Lung microvascular endothelial cell (primary cell): ENCODE results near the gene ALCAM. TPM values are rescaled to one million over a fixed set of nuclear protein-coding genes. Genes with fewer than 3 reads are reported as not detected.

ENCODE experiments used
- DNase-seq, 2 donors: peaks; one replicate each; pipeline versions ENCODE4 v3.0.0 to v3.0.0-alpha.2; 2010; ENCODE audit warnings: low read depth in 2 of 2
- total RNA-seq: library from RNA; depleted of rRNA; stranded (reverse); fragments of >200 nt; gene quantifications from 2 replicates; pipeline ENCODE4 v1.2.1, GENCODE V29; 2014

ALCAM gene
- total RNA-seq, 1 donor from 2014 or later: 21.4 TPM

DNA sequence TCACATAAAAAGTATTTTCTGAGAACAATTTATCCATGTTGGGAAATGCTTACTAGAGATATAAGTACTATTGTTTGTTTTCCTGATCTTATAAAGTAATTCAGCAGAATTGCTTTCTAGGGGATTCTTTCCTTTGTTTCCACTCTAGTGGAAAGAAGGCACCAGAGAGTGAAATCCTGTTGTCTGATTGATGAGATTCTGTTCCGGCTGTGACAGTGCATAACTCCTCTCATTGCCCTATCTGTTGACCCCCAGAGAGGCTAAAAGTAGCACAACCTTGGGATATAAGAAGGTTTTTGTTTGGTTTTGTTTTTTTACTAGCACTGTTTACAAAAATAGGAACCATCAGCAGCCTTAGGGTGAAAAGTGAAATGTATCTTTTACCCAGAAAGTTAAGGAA, 114.1 kb downstream of the ALCAM start:
- DNase-seq: no peak

DNA sequence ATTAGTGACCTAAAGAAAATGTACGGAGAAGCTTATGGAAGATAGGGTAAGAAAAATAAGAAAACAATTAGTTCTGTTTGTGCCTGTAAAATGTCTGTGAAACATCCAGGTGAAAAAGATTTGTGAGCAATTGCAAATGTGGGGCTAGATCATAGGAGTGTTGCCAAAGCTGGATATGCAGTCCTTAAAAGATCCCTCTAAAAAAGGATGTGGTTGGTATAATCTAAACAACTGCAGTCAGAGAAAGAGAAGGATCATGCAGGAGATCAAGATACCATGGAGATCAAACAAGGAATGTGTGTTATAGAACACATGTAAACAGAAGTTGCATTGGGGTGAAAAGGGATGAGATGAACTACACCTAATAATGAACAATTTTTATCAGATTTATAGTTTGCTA, 116.8 kb downstream of the ALCAM start:
- DNase-seq: no peak

DNA sequence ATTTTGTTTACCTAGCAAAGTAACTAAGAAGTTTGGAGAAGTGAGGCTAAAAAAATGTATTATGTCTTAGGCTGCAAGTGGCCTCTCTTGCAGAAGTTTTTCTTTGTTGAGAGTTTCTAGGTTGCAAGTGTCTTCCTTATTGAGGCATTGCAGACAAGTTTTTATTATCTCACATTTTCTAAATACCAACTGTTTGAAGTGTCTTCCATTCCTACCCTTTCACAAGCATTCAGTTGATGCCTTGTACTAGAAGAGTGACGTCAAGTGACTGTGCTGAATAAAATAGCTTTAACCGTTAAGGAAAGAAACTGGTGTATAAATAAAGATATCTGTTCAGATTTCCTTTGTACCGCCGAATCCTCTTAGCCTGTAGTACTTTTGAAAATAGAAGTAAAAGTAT, 123.3 kb downstream of the ALCAM start:
- DNase-seq: no peak

- DNase-seq: no peak
These were observed 126.7 kb downstream of the ALCAM start for GRCh38 chr3:105493305-105493892.

DNA sequence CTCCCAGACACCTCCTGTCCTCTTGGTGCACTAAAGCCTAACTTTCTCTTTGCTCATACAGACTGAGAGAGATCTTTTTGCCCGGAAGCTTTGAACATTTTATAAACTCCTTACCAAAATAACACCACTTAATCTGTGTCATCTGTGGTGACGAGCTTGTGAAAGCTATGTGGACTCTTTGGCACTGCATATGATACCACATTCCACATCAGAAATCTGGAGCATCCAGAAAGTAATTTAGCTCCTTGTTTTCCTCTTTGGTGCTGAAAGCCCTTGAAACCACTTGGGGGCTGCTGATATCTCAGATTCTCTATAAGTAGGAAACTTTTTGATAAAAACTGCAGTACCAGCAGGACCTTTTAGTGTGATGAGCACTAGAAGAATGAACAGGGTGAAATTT, 128.3 kb downstream of the ALCAM start:
- no peak for DNase-seq

DNA sequence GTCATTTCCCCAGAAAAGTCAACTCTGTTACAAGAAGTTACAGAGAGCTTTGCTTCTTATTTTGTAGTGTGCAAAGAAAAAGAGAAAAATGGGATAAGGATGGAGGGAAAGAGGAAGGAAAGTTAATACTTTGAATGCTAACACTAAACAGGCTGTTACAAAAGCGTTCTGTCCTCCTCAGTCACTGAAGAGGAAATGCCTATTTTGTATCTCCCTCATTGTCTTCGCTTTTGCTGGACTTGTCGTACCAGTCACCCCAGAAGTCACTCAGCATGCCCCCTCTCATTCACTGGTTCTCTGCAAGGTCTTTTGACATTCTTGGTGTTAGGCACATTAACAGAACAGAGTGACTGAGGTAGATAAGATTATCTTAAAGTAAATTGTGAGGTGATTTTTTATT, 129.6 kb downstream of the ALCAM start:
- DNase-seq: no peak

GRCh38 chr3:105497386-105497785, 130.7 kb downstream of the ALCAM start:
- no peak for DNase-seq

DNA sequence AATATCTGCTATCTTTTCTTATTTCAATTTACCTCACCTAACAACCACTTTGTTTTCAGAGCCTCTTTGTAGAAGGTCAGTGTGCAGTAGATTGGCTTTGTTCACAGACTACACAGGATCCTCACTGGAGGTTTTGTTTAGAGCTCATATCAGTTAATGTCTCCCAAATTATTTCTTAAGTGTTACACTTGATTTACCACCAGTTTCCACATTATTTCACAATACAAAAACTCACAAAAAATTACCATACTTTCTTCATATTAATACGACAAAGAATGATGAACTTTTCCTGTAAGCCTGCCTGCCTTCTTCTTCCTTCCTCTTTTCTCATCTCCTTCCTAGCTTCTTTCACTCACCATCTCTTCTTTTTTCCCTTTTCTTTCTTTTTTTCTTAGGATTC, 133.3 kb downstream of the ALCAM start:
- DNase-seq: no peak

DNA sequence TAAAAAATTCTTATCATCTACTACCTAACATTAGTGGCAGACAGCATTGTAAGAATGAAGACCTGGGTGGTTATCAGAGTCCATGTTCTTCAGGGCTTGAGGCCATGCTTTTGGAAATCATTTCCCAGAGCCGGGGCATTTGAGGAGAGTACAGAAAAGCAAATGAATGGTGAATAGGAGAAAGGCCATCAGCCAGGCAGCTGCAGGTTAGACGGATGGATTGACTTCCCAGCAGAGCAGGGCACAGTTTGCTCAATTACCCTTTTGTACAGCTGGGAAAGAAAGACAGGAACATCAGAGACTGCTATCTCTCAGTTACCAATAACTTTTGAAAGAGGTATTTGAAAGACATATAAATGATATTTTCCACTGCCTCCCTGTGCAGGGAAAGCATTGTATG, 135.6 kb downstream of the ALCAM start:
- no peak for DNase-seq

DNA sequence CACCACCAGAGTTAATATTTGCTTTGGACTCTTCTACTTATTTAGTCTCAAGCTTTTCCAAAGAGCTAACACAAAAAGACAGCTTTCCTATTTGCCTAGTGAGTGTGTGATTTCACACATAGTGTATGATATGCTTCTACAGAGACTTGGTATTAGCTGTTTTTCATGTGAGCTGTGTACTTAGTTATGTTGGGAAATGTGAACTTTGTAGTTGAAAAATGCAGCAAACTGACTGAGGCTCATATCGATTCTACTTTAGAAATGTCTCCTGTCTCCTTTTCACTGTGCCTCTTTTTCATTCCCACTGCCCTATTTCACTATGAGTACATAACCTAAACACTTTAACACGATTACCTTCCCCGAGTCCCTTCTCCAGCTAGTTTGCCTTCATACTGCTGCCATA, 136.5 kb downstream of the ALCAM start:
- DNase-seq: no peak

DNA sequence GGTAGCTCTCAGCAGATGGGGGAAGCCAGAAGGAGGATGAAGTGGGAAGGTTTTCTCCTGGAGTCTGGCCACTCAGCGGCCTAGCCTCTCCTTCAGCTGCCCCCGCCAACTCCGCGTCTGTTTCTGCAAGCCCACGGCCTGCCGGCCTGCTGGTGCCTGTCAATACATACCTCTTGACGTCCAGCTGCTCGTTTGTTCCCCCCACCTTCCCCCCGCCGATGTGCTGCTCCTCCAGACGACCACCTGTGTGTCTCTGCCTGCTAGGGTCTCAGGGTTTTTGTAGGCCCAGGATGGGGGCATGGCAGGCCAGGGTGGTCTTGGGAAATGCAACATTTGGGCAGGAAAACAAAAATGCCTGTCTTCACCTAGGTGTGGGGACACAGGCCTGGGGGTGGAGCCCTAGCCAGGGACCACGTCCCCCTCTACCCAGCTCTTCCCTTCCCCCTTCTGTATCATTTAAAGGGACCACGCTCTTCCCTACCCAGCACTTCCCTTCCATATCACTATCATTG, 137.8 kb downstream of the ALCAM start:
- no peak for DNase-seq

DNA sequence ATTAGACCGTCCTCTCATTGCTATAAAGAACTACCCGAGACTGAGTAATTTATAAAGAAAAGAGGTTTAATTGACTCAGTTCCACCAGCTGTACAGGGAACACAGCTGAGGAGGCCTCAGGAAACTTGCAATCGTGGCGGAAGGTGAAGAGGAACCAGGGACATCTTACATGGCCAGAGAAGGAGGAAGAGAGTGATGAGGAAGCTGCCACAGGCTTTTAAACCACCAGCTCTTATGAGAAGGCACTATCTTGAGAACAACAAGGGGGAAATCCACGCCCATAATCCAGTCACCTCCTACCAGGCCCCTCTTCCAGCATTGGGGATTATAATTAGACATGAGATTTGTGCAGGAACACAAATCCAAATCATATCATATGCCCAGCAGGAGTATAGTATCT, 138.5 kb downstream of the ALCAM start:
- DNase-seq: no peak

DNA sequence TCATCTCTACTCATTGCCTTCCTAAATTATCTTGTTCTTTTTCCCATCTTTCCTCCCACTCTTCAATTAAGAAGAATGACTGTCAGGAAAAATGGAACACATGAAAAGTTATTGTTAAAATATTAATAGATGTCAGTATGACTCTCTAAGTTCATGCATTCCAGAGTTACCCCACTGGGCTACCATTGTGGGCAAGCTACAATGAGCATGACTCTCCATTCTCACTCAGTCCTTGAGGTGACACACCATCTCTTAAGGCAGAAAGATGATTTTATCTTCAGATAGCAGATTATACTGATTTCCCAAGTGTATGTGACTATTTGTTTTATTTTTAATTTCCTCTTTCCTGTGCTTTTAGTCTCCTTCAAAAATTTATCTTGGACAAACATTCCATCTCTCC, 144.3 kb downstream of the ALCAM start:
- no peak for DNase-seq

DNA sequence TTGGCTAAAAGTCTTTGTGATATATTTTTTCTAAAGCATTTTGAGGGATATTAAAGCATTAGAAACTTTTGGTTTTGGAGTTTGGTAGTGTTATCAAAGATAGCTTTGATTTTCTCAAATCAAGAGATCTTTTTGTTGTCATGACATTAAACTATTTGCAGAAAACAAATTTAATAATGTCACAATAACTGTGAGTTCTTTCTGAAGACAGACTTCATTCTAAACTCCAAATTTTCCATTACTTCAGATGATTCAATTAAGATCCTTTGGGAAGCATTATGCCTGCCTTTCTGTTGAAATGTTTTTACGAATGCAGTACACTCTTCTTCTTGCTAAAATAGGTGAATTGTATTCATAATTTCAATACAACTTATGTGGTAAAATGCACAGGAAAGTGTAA, 145.4 kb downstream of the ALCAM start:
- no peak for DNase-seq

GRCh38 chr3:105513042-105513441, 146.3 kb downstream of the ALCAM start:
- no peak for DNase-seq

DNA sequence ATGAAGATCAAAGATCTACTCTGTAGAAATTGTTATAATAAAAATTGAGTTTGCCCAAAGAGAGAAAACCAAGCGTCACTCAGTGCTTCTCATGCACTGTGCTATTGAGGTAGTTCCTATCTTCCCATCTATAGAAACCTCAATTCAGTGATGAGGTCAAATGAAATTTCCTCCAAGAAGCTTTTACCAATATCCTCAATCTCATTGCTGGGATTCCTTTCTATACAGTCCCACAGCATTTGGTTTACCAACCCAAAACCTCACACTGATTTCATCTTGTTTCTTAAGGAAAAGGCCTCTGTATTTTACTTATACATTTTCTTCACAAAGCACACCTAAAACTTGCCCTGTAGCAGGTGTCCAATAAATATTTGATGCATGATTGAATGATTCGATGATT, 147.2 kb downstream of the ALCAM start:
- DNase-seq: no peak

DNA sequence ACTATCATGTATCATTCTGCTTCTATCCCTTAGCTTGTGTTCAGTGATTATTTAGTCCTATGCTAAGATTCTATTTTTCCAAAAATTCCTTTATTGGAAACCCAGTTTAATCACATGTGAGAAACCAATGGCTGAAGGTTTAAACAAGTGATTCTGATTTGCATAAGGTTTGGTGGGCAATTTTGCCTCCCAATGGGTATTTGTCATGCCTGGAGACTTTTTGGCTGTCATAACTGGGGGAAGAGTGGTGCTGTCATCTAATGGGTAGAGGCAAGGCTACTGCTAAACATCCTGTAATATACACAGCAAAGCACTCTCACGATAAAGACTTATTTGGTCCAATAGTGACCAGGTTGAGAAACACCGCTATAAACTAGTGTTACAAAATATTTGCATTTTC, 148.7 kb downstream of the ALCAM start:
- DNase-seq: no peak

- DNase-seq: peak; percentile 8 to 50
These were observed 150.3 kb downstream of the ALCAM start for GRCh38 chr3:105516972-105517371.

DNA sequence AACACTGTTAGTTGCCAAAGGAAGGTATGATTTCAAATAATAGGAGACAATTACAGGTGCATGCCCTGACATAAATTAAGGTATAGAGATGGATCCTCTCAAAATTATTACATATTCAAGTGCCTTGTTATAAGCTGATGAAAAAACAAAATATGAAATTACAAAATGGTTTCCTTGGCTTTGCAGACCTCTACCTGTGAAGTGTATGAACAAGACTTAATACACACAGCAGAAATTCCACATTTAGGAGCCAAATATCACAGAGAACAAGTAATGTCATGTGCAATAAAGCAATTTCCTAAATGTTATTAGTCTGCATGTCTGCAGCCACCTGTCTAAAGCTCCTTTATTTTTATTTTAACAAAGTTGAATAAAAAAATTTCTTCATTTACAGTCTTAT, 151.5 kb downstream of the ALCAM start:
- DNase-seq: no peak

GRCh38 chr3:105518806-105519418, 152.2 kb downstream of the ALCAM start:
- DNase-seq: peak; percentile 66 to 73

DNA sequence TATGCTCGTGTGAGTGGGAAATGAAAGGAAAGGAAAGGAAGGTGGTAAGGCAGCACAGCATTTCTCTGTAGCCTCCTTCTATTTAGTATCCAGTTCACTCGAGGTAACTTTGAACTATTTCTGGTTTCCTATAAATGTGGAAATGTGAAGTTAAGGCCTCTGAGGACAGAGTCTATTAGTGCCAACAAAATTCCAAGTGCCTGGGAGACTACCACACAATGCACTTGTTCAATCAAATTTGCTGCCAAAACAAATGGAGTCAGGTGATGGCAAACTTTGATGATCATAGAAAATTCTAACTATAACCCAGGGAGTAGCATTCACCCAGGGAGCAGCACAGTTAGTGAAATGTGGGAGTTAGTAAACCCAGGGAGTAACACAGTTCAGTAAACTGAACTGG, 155.1 kb downstream of the ALCAM start:
- DNase-seq: no peak

DNA sequence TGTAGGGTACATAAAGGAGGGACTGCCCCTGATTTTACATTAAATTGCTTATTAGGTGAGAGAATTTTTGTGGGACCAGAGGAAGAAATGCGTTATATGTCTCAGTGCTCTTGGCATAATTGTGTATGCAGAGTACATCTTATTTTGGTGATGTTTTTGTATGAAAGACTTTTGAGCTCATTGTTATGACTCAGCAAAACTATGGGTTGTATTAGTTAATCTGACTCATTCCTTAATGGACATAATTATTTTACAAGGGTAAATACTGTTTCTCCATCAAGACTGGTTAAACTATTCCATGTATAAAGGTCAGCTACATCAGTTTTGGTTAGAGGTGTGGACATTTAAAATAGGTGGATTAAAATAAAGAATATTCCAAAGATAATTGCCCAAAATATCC, 156.8 kb downstream of the ALCAM start:
- peak in 1 of 2 donors; percentile 15 for DNase-seq

GRCh38 chr3:105525531-105525930, 158.8 kb downstream of the ALCAM start:
- no peak for DNase-seq
